HepG2 (cell line): Measurements from ENCODE around the gene MAPRE3. TPM values are rescaled to one million over a fixed set of nuclear protein-coding genes. Genes with fewer than 3 reads are reported as not detected.
A peak's percentile ranks its signal among the peaks of the same experiment; 100 is the strongest.

Experiments
- ATAC-seq: fragments of 200-7000 bp; cut with Tn5 transposase; 3 replicates; pipeline ENCODE4 v1.9.1; 2020; ENCODE audit warnings: mild to moderate bottlenecking, moderate library complexity
- BruUV-seq: library from RNA; stranded (reverse); fragments of 400-500 nt; replicated peaks from 2 replicates; lab custom pipeline; 2021; lab: Mats Ljungman, UMichigan
- CTCF ChIA-PET: fragments of 300-600 bp; formaldehyde crosslinking; extraction: SDS; loops from one replicate; lab custom pipeline; 2021; ENCODE audit warnings: low total read pairs, inconsistent platforms, low intra/inter-chr PET ratio; lab: Yijun Ruan, JAX
- POLR2A ChIA-PET: fragments of 350-600 bp; sonication (Branson Sonifier 250); formaldehyde crosslinking; loops from one replicate; lab custom pipeline; 2020; ENCODE audit warnings: antibody characterized with exemption, inconsistent platforms; lab: Yijun Ruan, JAX
- DNase-seq: peaks from one replicate; pipeline ENCODE4 v3.0.0-alpha.2; 2015; ENCODE audit warnings: low spot score
- FAIRE-seq: peaks from 3 replicates; lab custom pipeline; 2011; peaks lifted over from hg19 to GRCh38; lab: Jason Lieb, UNC
- H2AFZ ChIP-seq: one replicate; pipeline ENCODE4 v1.6.1; 2011; ENCODE audit warnings: low read length, inconsistent platforms
- H3K27ac ChIP-seq: fragments of 300-600 bp; 3 replicates; pipeline ENCODE4 v1.8.0; 2011; ENCODE audit warnings: mixed run types, mild to moderate bottlenecking, mixed read lengths, low read length, inconsistent platforms; ENCODE audit not compliant: insufficient read depth; ENCODE audit errors: extremely low read length
- H3K27me3 ChIP-seq, 2 experiments: fragments of 200-600 bp in 1 of 2; 2 replicates in 1 of 2; 3 replicates in 1 of 2; pipeline versions ENCODE4 v1.6.0 to v1.8.0; 2011; ENCODE audit warnings: low read length in 2 of 2, mild to moderate bottlenecking in 2 of 2, moderate library complexity in 2 of 2, inconsistent platforms in 1 of 2; ENCODE audit not compliant: insufficient read depth in 2 of 2, control insufficient read depth in 1 of 2
- H3K36me3 ChIP-seq, 2 experiments: fragments of 200-600 bp in 1 of 2; replicated peaks in 1 of 2; 2 replicates in 1 of 2; 3 replicates in 1 of 2; pipeline versions ENCODE4 v1.5.1 to v1.8.0; 2011; ENCODE audit warnings: low read length in 2 of 2, inconsistent platforms in 1 of 2; ENCODE audit not compliant: insufficient read depth in 2 of 2, control insufficient read depth in 1 of 2
- H3K4me1 ChIP-seq: 2 replicates; pipeline ENCODE4 v1.5.1; 2012; ENCODE audit warnings: low read length, inconsistent platforms; ENCODE audit not compliant: insufficient read depth
- H3K4me2 ChIP-seq: 2 replicates; pipeline ENCODE4 v1.6.0; 2011; ENCODE audit warnings: low read depth, low read length, inconsistent platforms
- H3K4me3 ChIP-seq, 3 experiments: fragments of 200-600 bp in 1 of 3; sonication (generic), shearing (Covaris generic) in 1 of 3; replicated peaks in 1 of 3; 2 replicates each; pipeline ENCODE4 v1.5.1; 2011 to 2016; ENCODE audit warnings: low read length in 3 of 3, inconsistent platforms in 2 of 3, low read depth in 2 of 3, mild to moderate bottlenecking in 2 of 3, control low read depth in 1 of 3, mixed read lengths in 1 of 3; ENCODE audit not compliant: insufficient read depth in 1 of 3
- H3K79me2 ChIP-seq: one replicate; pipeline ENCODE4 v1.6.1; 2011; ENCODE audit warnings: low read length, inconsistent platforms; ENCODE audit not compliant: insufficient read depth
- H3K9ac ChIP-seq: 2 replicates; pipeline ENCODE4 v1.6.0; 2011; ENCODE audit warnings: mild to moderate bottlenecking, low read depth, low read length, inconsistent platforms; ENCODE audit not compliant: insufficient read depth
- H3K9me3 ChIP-seq: 2 replicates; pipeline ENCODE4 v1.5.1; 2012; ENCODE audit warnings: mild to moderate bottlenecking, low read length
- H4K20me1 ChIP-seq: 2 replicates; pipeline ENCODE4 v1.6.0; 2011; ENCODE audit warnings: inconsistent platforms, mild to moderate bottlenecking, low read length, moderate library complexity; ENCODE audit not compliant: insufficient read depth
- EHMT2 ChIP-seq: fragments of 200-600 bp; sonication (generic); IDR thresholded peaks from 2 replicates; pipeline ENCODE4 v1.7.0; 2017; ENCODE audit warnings: antibody characterized with exemption, low read depth, low read length, borderline replicate concordance
- MIER2 ChIP-seq: IDR thresholded peaks from 2 replicates; pipeline ENCODE4 v1.6.1; 2016; ENCODE audit warnings: missing biosample characterization, missing genetic modification reagents
- WIZ ChIP-seq: sonication (generic); formaldehyde crosslinking; IDR thresholded peaks from 2 replicates; pipeline ENCODE4 v1.5.1; 2020; ENCODE audit warnings: mild to moderate bottlenecking, missing genetic modification reagents
- ZNF33B ChIP-seq: sonication (generic); formaldehyde crosslinking; IDR thresholded peaks from 2 replicates; pipeline ENCODE4 v1.5.1; 2020; ENCODE audit warnings: mild to moderate bottlenecking, missing genetic modification reagents
- ZNF598 ChIP-seq: sonication (generic); formaldehyde crosslinking; IDR thresholded peaks from 2 replicates; pipeline ENCODE4 v1.5.1; 2020; ENCODE audit warnings: mild to moderate bottlenecking, missing genetic modification reagents, borderline replicate concordance
- WGBS: methylation state at CpG from one replicate; pipeline ENCODE4 v1.1.6; 2017; ENCODE audit warnings: low lambda C conversion rate; 5-methylcytosine and 5-hydroxymethylcytosine counted together
- in situ Hi-C: cut with HindIII; loops from 2 replicates; pipeline ENCODE4 v1.10.0; 2017; ENCODE audit warnings: low pct_unique_long_range_greater_than_20kb; ENCODE audit not compliant: extremely low pct_ligation_motif_present
- intact Hi-C: fragments of 100-400 bp; cut with micrococcal nuclease; formaldehyde crosslinking; loops from one replicate; pipeline ENCODE4 v1.10.0; 2022; ENCODE audit not compliant: unreplicated experiment
- polyA plus RNA-seq, 8 experiments: library from polyadenylated mRNA; depleted of rRNA in 3 of 8; stranded (reverse) in 7 of 8; unstranded in 1 of 8; fragments of >200 nt; fragmentation: Illumina TruSeq in 4 of 8; extraction: Trizol in 4 of 8; gene quantifications; 2 replicates each; pipeline versions ENCODE4 v1.2.1 to v1.2.3, GENCODE V29; 2011 to 2016; ENCODE audit warnings: low read depth in 4 of 8, missing spikeins in 1 of 8, mixed read lengths in 1 of 8; ENCODE audit not compliant: insufficient read depth in 1 of 8
- total RNA-seq, 5 experiments: library from RNA; depleted of rRNA; stranded (reverse); fragments of >200 nt; fragmentation: Illumina TruSeq; extraction: Trizol; gene quantifications; 2 replicates each; pipeline ENCODE4 v1.2.3, GENCODE V29; 2016; ENCODE audit warnings: low read depth in 1 of 5
- TF ChIP-seq, protein P1 (sequence below), 2 experiments: IDR thresholded peaks; 2 replicates each; pipeline ENCODE4 v1.6.1; 2011 to 2012; ENCODE audit warnings: low read length in 2 of 2, borderline replicate concordance in 1 of 2, low read depth in 1 of 2, mild to moderate bottlenecking in 1 of 2, moderate library complexity in 1 of 2

The MAPRE3 gene
- total and polyA plus RNA-seq, 2 of the 13 experiments (the other 11 are each of a cell fraction or from before 2014, with no cell fraction given): 0.31 to 0.91 TPM

DNA sequence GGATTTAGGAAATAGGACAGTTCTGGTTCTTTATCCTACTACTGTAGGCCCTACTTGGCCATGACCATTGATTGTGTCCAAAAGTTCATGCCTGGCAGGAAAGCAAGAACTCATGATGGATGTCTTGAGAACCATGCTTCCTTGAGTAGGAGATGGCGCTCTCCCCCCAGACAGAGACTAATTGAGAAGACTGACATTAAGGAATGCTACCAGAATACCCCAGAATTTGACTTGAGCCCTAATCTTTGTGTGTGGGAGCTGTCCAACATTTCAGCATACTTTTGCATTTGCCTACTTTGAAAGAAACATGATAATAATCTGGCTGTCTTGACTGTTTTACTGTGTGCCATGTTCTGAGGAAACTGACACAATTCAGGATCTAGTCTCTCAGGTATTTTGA, 23.3 kb downstream of the MAPRE3 start:
- H2AFZ ChIP-seq: no peak overlapping the region
- intact Hi-C loops: no loop called here
- H3K27me3 ChIP-seq: peaks cover 0 to 18% of the 10 kb centered on the region in 2 experiments; a peak in 1 of 5 replicates
- H3K4me3 ChIP-seq: no peak overlapping the region
- H3K36me3 ChIP-seq: no peaks in the 10 kb centered on the region
- BruUV-seq: no TSS peak
- H3K4me2 ChIP-seq: no peak overlapping the region
- TF ChIP-seq ZNF33B (CRISPR knock-in tag): no peak
- peak; percentile 76; the same call in 1 of the 2 replicates for TF ChIP-seq WIZ
- peak; percentile 96 for TF ChIP-seq MIER2 (CRISPR knock-in tag)
- TF ChIP-seq, protein P1, sequence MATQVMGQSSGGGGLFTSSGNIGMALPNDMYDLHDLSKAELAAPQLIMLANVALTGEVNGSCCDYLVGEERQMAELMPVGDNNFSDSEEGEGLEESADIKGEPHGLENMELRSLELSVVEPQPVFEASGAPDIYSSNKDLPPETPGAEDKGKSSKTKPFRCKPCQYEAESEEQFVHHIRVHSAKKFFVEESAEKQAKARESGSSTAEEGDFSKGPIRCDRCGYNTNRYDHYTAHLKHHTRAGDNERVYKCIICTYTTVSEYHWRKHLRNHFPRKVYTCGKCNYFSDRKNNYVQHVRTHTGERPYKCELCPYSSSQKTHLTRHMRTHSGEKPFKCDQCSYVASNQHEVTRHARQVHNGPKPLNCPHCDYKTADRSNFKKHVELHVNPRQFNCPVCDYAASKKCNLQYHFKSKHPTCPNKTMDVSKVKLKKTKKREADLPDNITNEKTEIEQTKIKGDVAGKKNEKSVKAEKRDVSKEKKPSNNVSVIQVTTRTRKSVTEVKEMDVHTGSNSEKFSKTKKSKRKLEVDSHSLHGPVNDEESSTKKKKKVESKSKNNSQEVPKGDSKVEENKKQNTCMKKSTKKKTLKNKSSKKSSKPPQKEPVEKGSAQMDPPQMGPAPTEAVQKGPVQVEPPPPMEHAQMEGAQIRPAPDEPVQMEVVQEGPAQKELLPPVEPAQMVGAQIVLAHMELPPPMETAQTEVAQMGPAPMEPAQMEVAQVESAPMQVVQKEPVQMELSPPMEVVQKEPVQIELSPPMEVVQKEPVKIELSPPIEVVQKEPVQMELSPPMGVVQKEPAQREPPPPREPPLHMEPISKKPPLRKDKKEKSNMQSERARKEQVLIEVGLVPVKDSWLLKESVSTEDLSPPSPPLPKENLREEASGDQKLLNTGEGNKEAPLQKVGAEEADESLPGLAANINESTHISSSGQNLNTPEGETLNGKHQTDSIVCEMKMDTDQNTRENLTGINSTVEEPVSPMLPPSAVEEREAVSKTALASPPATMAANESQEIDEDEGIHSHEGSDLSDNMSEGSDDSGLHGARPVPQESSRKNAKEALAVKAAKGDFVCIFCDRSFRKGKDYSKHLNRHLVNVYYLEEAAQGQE (IDR thresholded peaks at IDR 0.05; ENCODE audit: borderline replicate concordance in 1 of 2, low read depth in 1 of 2, low read length in 2 of 2): peak; percentile 55 to 95
- no peak for TF ChIP-seq ZNF598 (CRISPR knock-in tag)
- peak; percentile 99 for TF ChIP-seq EHMT2
- TF ChIP-seq, all 625 proteins: peak for 4
- ChIA-PET CTCF (no interaction called here), POLR2A (interaction anchor here (0.6 kb wide), 1 partner anchor 94 kb away, joined by 3 read pairs; no protein-coding TSS in a partner anchor)
- no peaks in the 10 kb centered on the region for H3K9me3 ChIP-seq
- in situ Hi-C loops: no loop called here
- H3K79me2 ChIP-seq: no peaks in the 10 kb centered on the region
- WGBS: 0% methylated on average over 1 of the region's 1 CpG
- DNase-seq (no peak), ATAC-seq (no peak), FAIRE-seq (peak; percentile 26)
- no peaks in the 10 kb centered on the region for H4K20me1 ChIP-seq
- H3K9ac ChIP-seq: no peak overlapping the region
- H3K27ac ChIP-seq: no peak overlapping the region
- peaks cover 9% of the 10 kb centered on the region for H3K4me1 ChIP-seq
